Measurements from ENCODE around the gene PI16. TPM values are rescaled to one million over a fixed set of nuclear protein-coding genes. Genes with fewer than 3 reads are reported as not detected.

PI16 gene
- total RNA-seq, 1 experiment from 2014 or later = 0.17 TPM

- no peak overlapping the region for H3K4me3 Mint-ChIP-seq
- TF ChIP-seq ZNF416 (CRISPR knock-in tag; IDR thresholded peaks at IDR 0.05) (no peak), NFATC4 (CRISPR knock-in tag; IDR thresholded peaks at IDR 0.05) (no peak), CTCF (IDR thresholded peaks at IDR 0.05) (no peak)
- ATAC-seq = no peak
- no peak overlapping the region for H3K27ac Mint-ChIP-seq
- DNase-seq (ENCODE audit: low spot score) = no peak
- ChIA-PET CTCF (interaction anchor here (1.2 to 3.7 kb wide), 7 partner anchors 13 to 295 kb away, joined by 4 to 65 read pairs (median 7); no protein-coding TSS in a partner anchor), POLR2A (no interaction called here)
- peaks cover 5% of the 10 kb centered on the region for H3K4me1 Mint-ChIP-seq
- H3K27me3 Mint-ChIP-seq (ENCODE audit: low read depth) = no peaks in the 10 kb centered on the region
- no peaks in the 10 kb centered on the region for H3K9me3 Mint-ChIP-seq
- no peaks in the 10 kb centered on the region for H3K36me3 Mint-ChIP-seq
Measured at GRCh38 chr6:36915599-36915998, 38.9 kb upstream of the PI16 start.

GRCh38 chr6:36916126-36916525 lies 38.4 kb upstream of the PI16 start:
- H3K4me1 Mint-ChIP-seq = peaks cover 5% of the 10 kb centered on the region
- H3K4me3 Mint-ChIP-seq = no peak overlapping the region
- TF ChIP-seq ZNF281 (CRISPR knock-in tag; IDR thresholded peaks at IDR 0.05) (no peak), ZNF138 (CRISPR knock-in tag; conservative IDR thresholded peaks at IDR 0.05) (no peak), ZNF263 (CRISPR knock-in tag; IDR thresholded peaks at IDR 0.05; ENCODE audit: low read depth) (no peak), ATF6 (CRISPR knock-in tag; IDR thresholded peaks at IDR 0.05) (no peak), KAT7 (CRISPR knock-in tag; IDR thresholded peaks at IDR 0.05; ENCODE audit: borderline replicate concordance) (no peak), FOXK1 (CRISPR knock-in tag; IDR thresholded peaks at IDR 0.05) (no peak), GRHL2 (CRISPR knock-in tag; IDR thresholded peaks at IDR 0.05; ENCODE audit: insufficient replicate concordance, severe bottlenecking) (no peak), ATF2 (CRISPR knock-in tag; IDR thresholded peaks at IDR 0.05; ENCODE audit: borderline replicate concordance, low read depth) (no peak), ZSCAN18 (CRISPR knock-in tag; IDR thresholded peaks at IDR 0.05) (no peak), HMGA2 (CRISPR knock-in tag; IDR thresholded peaks at IDR 0.05) (no peak), ZBTB43 (CRISPR knock-in tag; IDR thresholded peaks at IDR 0.05) (no peak), NFYB (CRISPR knock-in tag; conservative IDR thresholded peaks at IDR 0.05; ENCODE audit: low read depth) (no peak), ZNF512 (CRISPR knock-in tag; IDR thresholded peaks at IDR 0.05; ENCODE audit: borderline replicate concordance) (no peak), GABPB1 (CRISPR knock-in tag; IDR thresholded peaks at IDR 0.05) (no peak), ZNF416 (CRISPR knock-in tag; IDR thresholded peaks at IDR 0.05) (no peak), FOXJ3 (CRISPR knock-in tag; IDR thresholded peaks at IDR 0.05; ENCODE audit: borderline replicate concordance) (no peak), USF1 (CRISPR knock-in tag; IDR thresholded peaks at IDR 0.05) (no peak), TP53 (CRISPR knock-in tag; IDR thresholded peaks at IDR 0.05) (no peak)
- no peak for DNase-seq (ENCODE audit: low spot score)
- POLR2A ChIA-PET = no interaction called here
- H3K27me3 Mint-ChIP-seq (ENCODE audit: low read depth) = no peaks in the 10 kb centered on the region
- no peak overlapping the region for H3K27ac Mint-ChIP-seq
- no peak for ATAC-seq
- H3K36me3 Mint-ChIP-seq = no peaks in the 10 kb centered on the region
- CTCF ChIA-PET = interaction anchor here (1.7 to 3.7 kb wide), 3 partner anchors 20 to 134 kb away, joined by 4 to 65 read pairs (median 8); no protein-coding TSS in a partner anchor
- H3K9me3 Mint-ChIP-seq = no peaks in the 10 kb centered on the region
